Measurements from ENCODE around the gene APBB1IP.
"Not testable (repeated sequence)": the region's sequence is repeated elsewhere in the genome, so short reads cannot be mapped to it uniquely, and the experiment has no call there.

DNA sequence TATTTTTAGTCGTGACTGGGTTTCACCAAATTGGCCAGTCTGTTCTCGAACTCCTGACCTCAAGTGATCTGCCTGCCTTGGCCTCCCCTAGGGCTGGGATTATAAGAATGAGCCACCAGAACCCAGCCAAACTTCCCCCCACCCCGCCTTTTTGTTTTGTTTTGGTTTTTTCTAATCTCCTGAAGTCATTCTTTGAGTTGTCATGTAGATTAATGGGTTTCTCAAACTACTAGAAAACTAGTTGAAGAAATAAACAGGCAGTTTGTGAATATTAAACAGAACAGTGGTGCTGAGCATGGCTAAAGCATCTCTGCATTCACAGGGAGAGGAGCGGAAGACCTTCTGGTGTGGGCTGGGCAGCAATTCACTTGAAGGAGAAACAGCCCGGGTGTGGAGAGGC lies 151.7 kb downstream of the APBB1IP start:
- not testable (repeated sequence) for TF ChIP-seq EZH2 (IDR thresholded peaks at IDR 0.05; ENCODE audit: low read length, unreplicated experiment); EZH2phosphoT487 (IDR thresholded peaks at IDR 0.05; ENCODE audit: borderline replicate concordance, low read length)
- TF ChIP-seq, protein P1, sequence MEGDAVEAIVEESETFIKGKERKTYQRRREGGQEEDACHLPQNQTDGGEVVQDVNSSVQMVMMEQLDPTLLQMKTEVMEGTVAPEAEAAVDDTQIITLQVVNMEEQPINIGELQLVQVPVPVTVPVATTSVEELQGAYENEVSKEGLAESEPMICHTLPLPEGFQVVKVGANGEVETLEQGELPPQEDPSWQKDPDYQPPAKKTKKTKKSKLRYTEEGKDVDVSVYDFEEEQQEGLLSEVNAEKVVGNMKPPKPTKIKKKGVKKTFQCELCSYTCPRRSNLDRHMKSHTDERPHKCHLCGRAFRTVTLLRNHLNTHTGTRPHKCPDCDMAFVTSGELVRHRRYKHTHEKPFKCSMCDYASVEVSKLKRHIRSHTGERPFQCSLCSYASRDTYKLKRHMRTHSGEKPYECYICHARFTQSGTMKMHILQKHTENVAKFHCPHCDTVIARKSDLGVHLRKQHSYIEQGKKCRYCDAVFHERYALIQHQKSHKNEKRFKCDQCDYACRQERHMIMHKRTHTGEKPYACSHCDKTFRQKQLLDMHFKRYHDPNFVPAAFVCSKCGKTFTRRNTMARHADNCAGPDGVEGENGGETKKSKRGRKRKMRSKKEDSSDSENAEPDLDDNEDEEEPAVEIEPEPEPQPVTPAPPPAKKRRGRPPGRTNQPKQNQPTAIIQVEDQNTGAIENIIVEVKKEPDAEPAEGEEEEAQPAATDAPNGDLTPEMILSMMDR (conservative IDR thresholded peaks at IDR 0.05; ENCODE audit: low read depth, low read length) = not testable (repeated sequence)

Measured in PC-3 (cell line).